ENCODE measurements around the gene SALL3. TPM values are rescaled to one million over a fixed set of nuclear protein-coding genes. Genes with fewer than 3 reads are reported as not detected.

Gene SALL3
- total RNA-seq, 8 experiments from 2014 or later: 0.05 to 9.2 (median 1.6) TPM; not detected in 1

- ATAC-seq (replicated peaks in 6 of 8): no peak
- no peaks in the 10 kb centered on the region for H3K4me1 ChIP-seq (replicated peaks in 1 of 2)
- 4 to 93% (median 76%) methylated on average over 1 to 6 of the region's 6 CpGs; no CpG with 5 or more reads in 1 of the 10 experiments for WGBS, 10 experiments
- H3K27ac ChIP-seq: no peak overlapping the region
- in situ Hi-C loops (cut with MboI; ENCODE audit: low pct_unique_long_range_greater_than_20kb in 2 of 9, low sequenced_read_pairs in 9 of 9, unreplicated experiment in 9 of 9): no loop called here
- no peak overlapping the region for H3K4me3 ChIP-seq
These were observed 11.9 kb upstream of the SALL3 start for GRCh38 chr18:78967692-78968091.

GRCh38 chr18:78969574-78970315 lies 9.9 kb upstream of the SALL3 start:
- no peak overlapping the region for H3K4me3 ChIP-seq
- peaks cover 0 to 4% of the 10 kb centered on the region in 2 donors for H3K4me1 ChIP-seq (replicated peaks in 1 of 2)
- in situ Hi-C loops (cut with MboI; ENCODE audit: low pct_unique_long_range_greater_than_20kb in 2 of 9, low sequenced_read_pairs in 9 of 9, unreplicated experiment in 9 of 9): no loop called here
- H3K27ac ChIP-seq: no peak overlapping the region
- ATAC-seq (replicated peaks in 6 of 8): no peak
- 0 to 100% (median 84%) methylated on average over 1 to 9 of the region's 20 CpGs; no CpG with 5 or more reads in 2 of the 10 experiments for WGBS, 10 experiments

- H3K4me3 ChIP-seq: no peak overlapping the region
- WGBS, 10 experiments: 30 to 88% (median 78%) methylated on average over 1 to 5 of the region's 12 CpGs; no CpG with 5 or more reads in 2 of the 10 experiments
- ATAC-seq (replicated peaks in 6 of 8): no peak
- H3K27ac ChIP-seq: no peak overlapping the region
- in situ Hi-C loops (cut with MboI; ENCODE audit: low pct_unique_long_range_greater_than_20kb in 2 of 9, low sequenced_read_pairs in 9 of 9, unreplicated experiment in 9 of 9): no loop called here
- peaks cover 0 to 4% of the 10 kb centered on the region in 2 donors for H3K4me1 ChIP-seq (replicated peaks in 1 of 2)
These were observed 8.8 kb upstream of the SALL3 start for GRCh38 chr18:78970774-78971333.

- in situ Hi-C loops (cut with MboI; ENCODE audit: low pct_unique_long_range_greater_than_20kb in 2 of 9, low sequenced_read_pairs in 9 of 9, unreplicated experiment in 9 of 9): no loop called here
- Histone ChIP-seq H3K4me1 (replicated peaks in 1 of 2) (peaks cover 0 to 4% of the 10 kb centered on the region in 2 donors), H3K27ac (no peak overlapping the region), H3K4me3 (no peak overlapping the region)
- 0 to 96% (median 77%) methylated on average over 1 to 10 of the region's 15 CpGs; no CpG with 5 or more reads in 3 of the 10 experiments for WGBS, 10 experiments
- no peak for ATAC-seq (replicated peaks in 6 of 8)
These were observed 7.9 kb upstream of the SALL3 start for GRCh38 chr18:78971511-78972245.

GRCh38 chr18:78972385-78972918 lies 7.2 kb upstream of the SALL3 start:
- in situ Hi-C loops (cut with MboI; ENCODE audit: low pct_unique_long_range_greater_than_20kb in 2 of 9, low sequenced_read_pairs in 9 of 9, unreplicated experiment in 9 of 9): no loop called here
- ATAC-seq (replicated peaks in 6 of 8): no peak

GRCh38 chr18:78972930-78973331 lies 6.7 kb upstream of the SALL3 start:
- no peak for ATAC-seq (replicated peaks in 6 of 8)
- no peak overlapping the region for H3K27ac ChIP-seq
- H3K4me3 ChIP-seq: no peak overlapping the region
- H3K4me1 ChIP-seq (replicated peaks in 1 of 2): peaks cover 0 to 4% of the 10 kb centered on the region in 2 donors
- in situ Hi-C loops (cut with MboI; ENCODE audit: low pct_unique_long_range_greater_than_20kb in 2 of 9, low sequenced_read_pairs in 9 of 9, unreplicated experiment in 9 of 9): no loop called here
- 0 to 40% (median 23%) methylated on average over 1 to 3 of the region's 31 CpGs; no CpG with 5 or more reads in 7 of the 10 experiments for WGBS, 10 experiments

More at GRCh38 chr18:78972385-78972918, 7.2 kb upstream of the SALL3 start:
- 0 to 100% (median 82%) methylated on average over 1 to 4 of the region's 16 CpGs; no CpG with 5 or more reads in 6 of the 10 experiments for WGBS, 10 experiments
- H3K4me3 ChIP-seq: no peak overlapping the region
- H3K27ac ChIP-seq: no peak overlapping the region
- peaks cover 0 to 4% of the 10 kb centered on the region in 2 donors for H3K4me1 ChIP-seq (replicated peaks in 1 of 2)

- Histone ChIP-seq H3K27ac (no peak overlapping the region), H3K4me3 (no peak overlapping the region), H3K4me1 (replicated peaks in 1 of 2) (peaks cover 0 to 10% of the 10 kb centered on the region in 2 donors)
- in situ Hi-C loops (cut with MboI; ENCODE audit: low pct_unique_long_range_greater_than_20kb in 2 of 9, low sequenced_read_pairs in 9 of 9, unreplicated experiment in 9 of 9): no loop called here
- 26% methylated on average over 7 of the region's 82 CpGs; no CpG with 5 or more reads in 9 of the 10 experiments for WGBS, 10 experiments
- ATAC-seq (replicated peaks in 6 of 8): no peak
These were observed 6.1 kb upstream of the SALL3 start for GRCh38 chr18:78973357-78974083.

GRCh38 chr18:78974115-78974761 lies 5.4 kb upstream of the SALL3 start:
- WGBS, 10 experiments: 0 to 20% (median 0%) methylated on average over 1 to 6 of the region's 77 CpGs; no CpG with 5 or more reads in 3 of the 10 experiments
- in situ Hi-C loops (cut with MboI; ENCODE audit: low pct_unique_long_range_greater_than_20kb in 2 of 9, low sequenced_read_pairs in 9 of 9, unreplicated experiment in 9 of 9): no loop called here
- ATAC-seq (replicated peaks in 6 of 8): peak in 3 of 8 experiments; percentile 14 to 19 (median 17)
- Histone ChIP-seq H3K4me1 (replicated peaks in 1 of 2) (peaks cover 0 to 10% of the 10 kb centered on the region in 2 donors), H3K4me3 (peak overlapping the region in 4 of 5 donors; percentile 19 to 25 (median 24)), H3K27ac (no peak overlapping the region)

- Histone ChIP-seq H3K4me1 (replicated peaks in 1 of 2) (peaks cover 0 to 10% of the 10 kb centered on the region in 2 donors), H3K27ac (no peak overlapping the region), H3K4me3 (no peak overlapping the region)
- ATAC-seq (replicated peaks in 6 of 8): no peak
- 0 to 60% (median 12%) methylated on average over 1 to 10 of the region's 10 CpGs; no CpG with 5 or more reads in 2 of the 10 experiments for WGBS, 10 experiments
- in situ Hi-C loops (cut with MboI; ENCODE audit: low pct_unique_long_range_greater_than_20kb in 2 of 9, low sequenced_read_pairs in 9 of 9, unreplicated experiment in 9 of 9): loop anchor here in 2 of 9 experiments (25.0 kb wide), 3 partner anchors 913 to 1213 kb away; no protein-coding TSS in a partner anchor
These were observed 4.3 kb upstream of the SALL3 start for GRCh38 chr18:78975292-78975691.

- no peak for ATAC-seq (replicated peaks in 6 of 8)
- no peak overlapping the region for H3K4me3 ChIP-seq
These were observed 3.8 kb upstream of the SALL3 start for GRCh38 chr18:78975699-78976335.

GRCh38 chr18:78976765-78977636 lies 2.6 kb upstream of the SALL3 start:
- Histone ChIP-seq H3K4me3 (no peak overlapping the region), H3K27ac (no peak overlapping the region), H3K4me1 (replicated peaks in 1 of 2) (peaks cover 0 to 10% of the 10 kb centered on the region in 2 donors)
- in situ Hi-C loops (cut with MboI; ENCODE audit: low pct_unique_long_range_greater_than_20kb in 2 of 9, low sequenced_read_pairs in 9 of 9, unreplicated experiment in 9 of 9): loop anchor here in 2 of 9 experiments (25.0 kb wide), 3 partner anchors 915 to 1215 kb away; no protein-coding TSS in a partner anchor
- no peak for ATAC-seq (replicated peaks in 6 of 8)
- WGBS, 10 experiments: 0 to 33% (median 12%) methylated on average over 3 to 36 of the region's 51 CpGs

More at GRCh38 chr18:78975699-78976335, 3.8 kb upstream of the SALL3 start:
- in situ Hi-C loops (cut with MboI; ENCODE audit: low pct_unique_long_range_greater_than_20kb in 2 of 9, low sequenced_read_pairs in 9 of 9, unreplicated experiment in 9 of 9): loop anchor here in 2 of 9 experiments (25.0 kb wide), 3 partner anchors 914 to 1214 kb away; no protein-coding TSS in a partner anchor
- 0 to 56% (median 23%) methylated on average over 1 to 4 of the region's 4 CpGs; no CpG with 5 or more reads in 1 of the 10 experiments for WGBS, 10 experiments
- peaks cover 0 to 10% of the 10 kb centered on the region in 2 donors for H3K4me1 ChIP-seq (replicated peaks in 1 of 2)
- no peak overlapping the region for H3K27ac ChIP-seq
